Heart left ventricle (tissue), 16 donors: ENCODE measurements around the gene SLC47A2. TPM values are rescaled to one million over a fixed set of nuclear protein-coding genes. Genes with fewer than 3 reads are reported as not detected.

ENCODE experiments used
- ATAC-seq, 4 donors: fragments of 200-7000 bp; cut with Tn5 transposase; one replicate each; pipeline ENCODE4 v1.9.1; 2020 to 2022; ENCODE audit warnings: moderate library complexity in 4 of 4, mild to moderate bottlenecking in 3 of 4, moderate number of reproducible peaks in 1 of 4
- DNase-seq, 5 donors: peaks; one replicate each; pipeline ENCODE4 v3.0.0-alpha.2; 2020
- H3K27ac ChIP-seq, 12 donors: fragments of 200-600 bp; sonication (generic) in 4 of 12; one replicate each; pipeline versions ENCODE4 v1.5.0 to v1.8.0; 2016 to 2022; ENCODE audit warnings: mild to moderate bottlenecking in 2 of 12
- H3K27me3 ChIP-seq, 9 donors: fragments of 200-600 bp; sonication (generic) in 2 of 9; one replicate each; pipeline versions ENCODE4 v1.5.1 to v1.8.0; 2016 to 2022; ENCODE audit warnings: mild to moderate bottlenecking in 3 of 9
- H3K36me3 ChIP-seq, 9 donors: fragments of 200-600 bp; sonication (generic) in 2 of 9; one replicate each; pipeline versions ENCODE4 v1.5.0 to v1.8.0; 2018 to 2022; ENCODE audit warnings: mild to moderate bottlenecking in 2 of 9
- H3K4me1 ChIP-seq, 12 donors: fragments of 200-600 bp; sonication (generic) in 4 of 12; one replicate each; pipeline versions ENCODE4 v1.5.0 to v1.8.0; 2016 to 2022; ENCODE audit warnings: mild to moderate bottlenecking in 3 of 12
- H3K4me3 ChIP-seq, 12 donors: fragments of 200-600 bp; sonication (generic) in 4 of 12; one replicate each; pipeline versions ENCODE4 v1.5.0 to v1.8.0; 2017 to 2022; ENCODE audit warnings: mild to moderate bottlenecking in 9 of 12, moderate library complexity in 4 of 12
- H3K9me3 ChIP-seq, 12 donors: fragments of 200-600 bp; sonication (generic) in 4 of 12; one replicate each; pipeline versions ENCODE4 v1.5.0 to v1.8.0; 2016 to 2022; ENCODE audit warnings: mild to moderate bottlenecking in 1 of 12
- POLR2A ChIP-seq, 2 donors: fragments of 450-650 bp; IDR thresholded peaks; one replicate each; pipeline ENCODE4 v1.6.1; 2017; ENCODE audit warnings: antibody characterized with exemption in 2 of 2, mild to moderate bottlenecking in 2 of 2, moderate library complexity in 2 of 2
- WGBS, 4 donors: extraction: QIAGEN DNeasy Blood & Tissue Kit in 2 of 4; methylation state at CpG; one replicate each; pipeline versions ENCODE4 v1.1.5 to v1.1.7; 2013 to 2018; 5-methylcytosine and 5-hydroxymethylcytosine counted together
- intact Hi-C, 10 donors: fragments of 100-400 bp; cut with DNase I; formaldehyde crosslinking; loops; one replicate each; pipeline versions ENCODE4 v1.11.1 to v1.14.2; 2022
- polyA plus RNA-seq, 2 donors: library from polyadenylated mRNA; stranded (reverse); fragments of 200-250 nt; gene quantifications; one replicate each; pipeline ENCODE4 v1.2.3, GENCODE V29; 2013
- total RNA-seq, 9 donors: library from RNA; depleted of rRNA in 2 of 9; stranded (reverse); fragments of >200 nt in 2 of 9; fragmentation: NEBNext Ultra II Directional in 3 of 9; extraction: Animal tissue kit (Norgen Biotek cat#: 25700) in 3 of 9; gene quantifications; one replicate each; pipeline versions ENCODE4 v1.1.0 to v1.2.4, GENCODE V29; 2016 to 2023
- TF ChIP-seq, protein P1 (sequence below), 12 donors: fragments of 200-600 bp; sonication (generic) in 4 of 12; IDR thresholded peaks; one replicate each; pipeline versions ENCODE4 v1.5.0 to v1.8.0; 2018 to 2022; ENCODE audit warnings: antibody characterized with exemption in 12 of 12, mild to moderate bottlenecking in 5 of 12
- donor health status: ischemic (EF 13 %, LVEDD 7.1; RV severe dilation, severe dysfunction).
- donor health status: healthy with polysubstance abuse.
- donor health status: DM: no; HTN: yes; CAD: no.
- donor health status: DM: no; HTN: no; CAD: no.
- donor health status: ischemic (EF 25% LVEDD 6.9; RV normal size, moderate dysfunction).
- donor health status: ischemic (EF 25% LVEDD 5.7; RV mildly dilated, moderate dysfunction).
- donor health status: healthy.
- donor health status: DM: yes; HTN: yes; CAD: no.
- donor health status: ischemic (EF 35%, LVEDD 5.7; RV mildly dilated, moderate dysfunction).
- donor health status: nonischemic (EF 11% LVEDD 7.7; RV severe dilation, severe dysfunction).
- donor health status: DM: yes; HTN: yes; CAD: no.
- donor health status: PGD.
- donor health status: ischemic (EF 29% LVEDD 5.4; RV normal size, mild dysfunction).
- donor health status: nonischemic (EF 23%, LVEDD 6.1; RV moderate dilation, normal function).

Gene SLC47A2
- total and polyA plus RNA-seq, 11 donors: 0.32 TPM; not detected in 10

DNA sequence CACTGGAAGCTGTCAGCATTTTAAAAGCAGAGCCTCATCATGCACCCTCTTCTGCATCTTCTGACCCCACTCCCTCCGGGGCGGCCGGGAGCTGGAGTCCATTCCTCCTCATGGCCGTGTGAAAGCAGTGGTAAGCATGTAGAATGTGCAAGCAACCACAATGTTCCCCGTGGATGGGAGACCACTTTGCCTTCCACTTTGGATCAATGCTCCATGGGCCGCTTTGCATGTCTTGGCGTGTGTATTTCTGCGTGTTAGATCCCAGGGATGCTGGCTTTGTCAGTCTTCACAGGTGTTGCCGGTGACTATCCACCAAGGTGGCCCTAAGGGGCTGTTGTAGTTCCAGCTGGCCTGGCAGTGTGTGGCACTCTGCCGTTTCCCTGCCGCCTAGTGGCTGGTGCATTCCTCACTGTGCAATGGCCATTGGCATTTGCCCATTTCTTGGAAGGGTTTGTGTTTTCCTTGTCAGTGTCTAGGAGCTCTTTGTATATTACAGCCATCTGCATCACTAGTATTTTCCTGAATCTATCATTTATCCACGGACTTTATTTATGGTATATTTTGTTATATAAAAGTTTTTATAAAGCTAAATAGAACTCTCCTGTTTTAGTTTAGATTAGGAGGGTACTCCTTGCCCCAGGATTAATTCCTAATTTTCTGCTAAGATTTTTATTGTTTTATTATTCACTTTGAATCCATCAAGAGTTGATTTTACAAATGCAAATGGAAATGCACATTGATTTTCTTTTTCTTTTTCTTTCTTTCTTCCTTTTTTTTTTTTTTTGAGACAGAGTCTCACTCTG lies 37.5 kb upstream of the SLC47A2 start:
- Histone ChIP-seq H3K4me3 (no peak overlapping the region), H3K27me3 (no peaks in the 10 kb centered on the region), H3K27ac (peak overlapping the region in 8 of 12 donors; percentile 11 to 86 (median 42)), H3K9me3 (no peaks in the 10 kb centered on the region), H3K4me1 (peaks cover 0 to 15% (median 2%) of the 10 kb centered on the region in 12 donors), H3K36me3 (no peaks in the 10 kb centered on the region)
- TF ChIP-seq, protein P1, sequence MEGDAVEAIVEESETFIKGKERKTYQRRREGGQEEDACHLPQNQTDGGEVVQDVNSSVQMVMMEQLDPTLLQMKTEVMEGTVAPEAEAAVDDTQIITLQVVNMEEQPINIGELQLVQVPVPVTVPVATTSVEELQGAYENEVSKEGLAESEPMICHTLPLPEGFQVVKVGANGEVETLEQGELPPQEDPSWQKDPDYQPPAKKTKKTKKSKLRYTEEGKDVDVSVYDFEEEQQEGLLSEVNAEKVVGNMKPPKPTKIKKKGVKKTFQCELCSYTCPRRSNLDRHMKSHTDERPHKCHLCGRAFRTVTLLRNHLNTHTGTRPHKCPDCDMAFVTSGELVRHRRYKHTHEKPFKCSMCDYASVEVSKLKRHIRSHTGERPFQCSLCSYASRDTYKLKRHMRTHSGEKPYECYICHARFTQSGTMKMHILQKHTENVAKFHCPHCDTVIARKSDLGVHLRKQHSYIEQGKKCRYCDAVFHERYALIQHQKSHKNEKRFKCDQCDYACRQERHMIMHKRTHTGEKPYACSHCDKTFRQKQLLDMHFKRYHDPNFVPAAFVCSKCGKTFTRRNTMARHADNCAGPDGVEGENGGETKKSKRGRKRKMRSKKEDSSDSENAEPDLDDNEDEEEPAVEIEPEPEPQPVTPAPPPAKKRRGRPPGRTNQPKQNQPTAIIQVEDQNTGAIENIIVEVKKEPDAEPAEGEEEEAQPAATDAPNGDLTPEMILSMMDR (IDR thresholded peaks at IDR 0.05): peak; percentile 19 to 54 (median 42)
- TF ChIP-seq POLR2A (IDR thresholded peaks at IDR 0.05): no peak
- ATAC-seq (peak; percentile 57 to 83 (median 79)), DNase-seq (peak in 3 of 5 donors; percentile 55 to 62 (median 55))
- WGBS, 4 donors: 75 to 83% (median 77%) methylated on average over 12 of the region's 12 CpGs
- intact Hi-C loops: loop anchor here in 6 of 10 donors (2.0 to 10.0 kb wide), 5 partner anchors 47 to 109 kb away; partner anchors contain the start of gene ALDH3A2 (in 4 of the 6)

GRCh38 chr17:19753051-19753509 lies 36.7 kb upstream of the SLC47A2 start:
- peak; percentile 92 to 98 (median 96) for ATAC-seq
- DNase-seq: peak; percentile 66 to 86 (median 73)
- Histone ChIP-seq H3K4me3 (no peak overlapping the region), H3K4me1 (peaks cover 0 to 15% (median 2%) of the 10 kb centered on the region in 12 donors), H3K27me3 (no peaks in the 10 kb centered on the region), H3K27ac (peak overlapping the region; percentile 36 to 86 (median 60)), H3K36me3 (no peaks in the 10 kb centered on the region), H3K9me3 (no peaks in the 10 kb centered on the region)
- intact Hi-C loops: loop anchor here in 6 of 10 donors (2.0 to 10.0 kb wide), 5 partner anchors 46 to 108 kb away; partner anchors contain the start of gene ALDH3A2 (in 4 of the 6)
- WGBS, 4 donors: 57 to 84% (median 70%) methylated on average over 8 to 12 of the region's 12 CpGs
- TF ChIP-seq, protein P1 (IDR thresholded peaks at IDR 0.05): no peak
- no peak for TF ChIP-seq POLR2A (IDR thresholded peaks at IDR 0.05)

- peaks cover 0 to 15% (median 2%) of the 10 kb centered on the region in 12 donors for H3K4me1 ChIP-seq
- DNase-seq (no peak), ATAC-seq (peak in 1 of 4 donors; percentile 3)
- TF ChIP-seq POLR2A (IDR thresholded peaks at IDR 0.05): no peak
- TF ChIP-seq, protein P1 (IDR thresholded peaks at IDR 0.05): no peak
- H3K27ac ChIP-seq: peak overlapping the region; percentile 36 to 86 (median 60)
- intact Hi-C loops: loop anchor here in 6 of 10 donors (2.0 to 10.0 kb wide), 5 partner anchors 45 to 108 kb away; partner anchors contain the start of gene ALDH3A2 (in 4 of the 6)
- no peak overlapping the region for H3K4me3 ChIP-seq
- 82 to 88% (median 86%) methylated on average over 13 to 15 of the region's 15 CpGs for WGBS, 4 donors
- H3K27me3 ChIP-seq: no peaks in the 10 kb centered on the region
- no peaks in the 10 kb centered on the region for H3K9me3 ChIP-seq
- no peaks in the 10 kb centered on the region for H3K36me3 ChIP-seq
These were observed 36.0 kb upstream of the SLC47A2 start for GRCh38 chr17:19752216-19753050.
